ENCODE results near the gene GIMD1. TPM values are rescaled to one million over a fixed set of nuclear protein-coding genes. Genes with fewer than 3 reads are reported as not detected.
A peak's percentile ranks its signal among the peaks of the same experiment; 100 is the strongest.
"Not testable (repeated sequence)": the region's sequence is repeated elsewhere in the genome, so short reads cannot be mapped to it uniquely, and the experiment has no call there.

GIMD1 gene
- total RNA-seq: not detected in 2 replicates

DNA sequence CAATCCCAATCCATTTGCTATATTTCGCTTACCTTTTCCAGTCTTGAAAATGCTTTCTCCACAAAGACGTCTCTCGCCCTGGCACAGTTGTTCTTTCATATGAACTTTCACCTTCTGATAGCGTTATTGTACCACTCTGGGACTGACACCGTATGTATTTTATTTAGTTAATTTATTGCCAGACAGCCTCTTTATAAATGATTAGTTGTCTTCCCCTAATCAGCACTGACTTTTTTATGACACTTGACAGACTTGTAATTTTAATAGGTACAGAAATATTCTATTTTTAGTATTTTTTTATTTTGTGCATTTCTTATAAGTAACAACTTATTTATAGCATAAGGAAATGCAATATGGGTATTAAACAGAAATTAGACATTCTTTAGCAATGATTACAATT is at the start of gene GIMD1:
TSS of gene GIMD1 (minus strand) at position 101 of the 400 bp plus-strand sequence. CDS start 1,343 bp downstream, outside the sequence.
- no peak for DNase-seq (ENCODE audit: low read depth)
- TF ChIP-seq, protein P1, sequence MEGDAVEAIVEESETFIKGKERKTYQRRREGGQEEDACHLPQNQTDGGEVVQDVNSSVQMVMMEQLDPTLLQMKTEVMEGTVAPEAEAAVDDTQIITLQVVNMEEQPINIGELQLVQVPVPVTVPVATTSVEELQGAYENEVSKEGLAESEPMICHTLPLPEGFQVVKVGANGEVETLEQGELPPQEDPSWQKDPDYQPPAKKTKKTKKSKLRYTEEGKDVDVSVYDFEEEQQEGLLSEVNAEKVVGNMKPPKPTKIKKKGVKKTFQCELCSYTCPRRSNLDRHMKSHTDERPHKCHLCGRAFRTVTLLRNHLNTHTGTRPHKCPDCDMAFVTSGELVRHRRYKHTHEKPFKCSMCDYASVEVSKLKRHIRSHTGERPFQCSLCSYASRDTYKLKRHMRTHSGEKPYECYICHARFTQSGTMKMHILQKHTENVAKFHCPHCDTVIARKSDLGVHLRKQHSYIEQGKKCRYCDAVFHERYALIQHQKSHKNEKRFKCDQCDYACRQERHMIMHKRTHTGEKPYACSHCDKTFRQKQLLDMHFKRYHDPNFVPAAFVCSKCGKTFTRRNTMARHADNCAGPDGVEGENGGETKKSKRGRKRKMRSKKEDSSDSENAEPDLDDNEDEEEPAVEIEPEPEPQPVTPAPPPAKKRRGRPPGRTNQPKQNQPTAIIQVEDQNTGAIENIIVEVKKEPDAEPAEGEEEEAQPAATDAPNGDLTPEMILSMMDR (IDR thresholded peaks at IDR 0.05; ENCODE audit: insufficient read depth, low read depth, low read length): no peak
- H3K4me3 ChIP-seq (ENCODE audit: low read depth, low read length): no peak within 1 kb of the TSS

DNA sequence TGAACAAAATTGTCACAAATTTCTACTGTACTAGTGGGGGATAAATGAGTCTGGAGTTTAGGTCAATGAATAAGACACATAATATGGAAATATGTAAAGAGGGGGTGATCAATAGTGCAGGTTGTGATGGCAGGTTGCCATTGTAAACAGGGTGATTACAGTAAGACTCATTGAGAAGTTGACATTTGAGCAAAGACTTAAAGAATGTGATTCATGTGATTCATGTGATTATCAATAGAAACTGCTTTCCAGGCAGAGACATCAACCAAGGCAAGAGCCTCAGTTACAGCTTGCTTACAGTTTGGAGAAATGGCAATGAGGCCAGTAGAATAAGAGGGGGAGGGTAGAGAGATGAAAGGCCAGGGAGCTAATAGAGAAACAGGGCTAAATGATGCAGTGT is 45.8 kb upstream of the GIMD1 start:
- TF ChIP-seq, protein P1 (IDR thresholded peaks at IDR 0.05; ENCODE audit: insufficient read depth, low read depth, low read length): no peak
- no peak for DNase-seq (ENCODE audit: low read depth)

DNA sequence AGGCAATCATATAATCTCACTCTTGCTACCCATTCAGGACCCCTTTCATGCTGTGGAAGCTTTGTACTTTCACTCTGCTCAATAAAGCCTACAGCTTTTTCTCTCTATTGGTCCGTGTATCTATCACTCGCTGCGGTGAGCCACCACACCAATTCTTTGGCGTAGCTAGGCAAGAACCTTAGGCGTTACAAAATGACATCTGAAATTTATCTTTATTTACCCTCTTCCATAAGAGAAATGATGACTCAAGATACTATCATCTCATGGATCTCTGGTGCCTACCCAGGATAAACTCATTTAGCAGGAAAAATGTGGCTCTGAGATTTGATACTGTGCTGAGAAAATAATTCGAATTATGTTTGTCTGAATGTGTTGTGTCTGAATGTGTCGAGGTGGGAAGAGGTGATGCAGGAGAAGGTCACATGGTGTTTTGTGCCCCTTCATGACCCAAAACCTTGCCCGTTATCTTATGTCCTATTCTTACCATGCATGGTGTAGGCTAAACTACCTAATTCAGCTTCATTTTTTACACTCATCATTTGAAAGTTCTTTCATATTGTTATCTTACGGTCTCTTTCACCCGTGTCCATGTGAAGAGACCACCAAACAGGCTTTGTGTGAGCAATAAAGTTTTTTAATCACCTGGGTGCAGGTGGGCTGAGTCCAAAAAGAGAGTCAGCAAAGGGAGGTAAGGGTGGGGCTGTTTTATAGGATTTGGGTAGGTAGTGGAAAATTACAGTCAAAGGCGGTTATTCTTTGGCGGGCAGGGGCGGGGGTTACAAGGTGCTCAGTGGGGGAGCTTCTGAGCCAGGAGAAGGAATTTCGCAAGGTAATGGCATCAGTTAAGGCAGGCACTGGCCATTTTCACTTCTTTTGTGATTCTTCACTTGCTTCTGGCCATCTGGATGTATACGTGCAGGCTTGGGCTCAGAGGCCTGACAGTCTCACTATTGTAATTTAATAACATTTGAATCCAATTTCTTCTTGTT is 41.6 kb upstream of the GIMD1 start:
- DNase-seq (ENCODE audit: low read depth): no peak
- TF ChIP-seq, protein P1 (IDR thresholded peaks at IDR 0.05; ENCODE audit: insufficient read depth, low read depth, low read length): no peak
- peak overlapping the region; percentile 21 for H3K4me3 ChIP-seq (ENCODE audit: low read depth, low read length)

More for the DNA sequence above, 45.8 kb upstream of the GIMD1 start:
- H3K4me3 ChIP-seq (ENCODE audit: low read depth, low read length): no peak overlapping the region

DNA sequence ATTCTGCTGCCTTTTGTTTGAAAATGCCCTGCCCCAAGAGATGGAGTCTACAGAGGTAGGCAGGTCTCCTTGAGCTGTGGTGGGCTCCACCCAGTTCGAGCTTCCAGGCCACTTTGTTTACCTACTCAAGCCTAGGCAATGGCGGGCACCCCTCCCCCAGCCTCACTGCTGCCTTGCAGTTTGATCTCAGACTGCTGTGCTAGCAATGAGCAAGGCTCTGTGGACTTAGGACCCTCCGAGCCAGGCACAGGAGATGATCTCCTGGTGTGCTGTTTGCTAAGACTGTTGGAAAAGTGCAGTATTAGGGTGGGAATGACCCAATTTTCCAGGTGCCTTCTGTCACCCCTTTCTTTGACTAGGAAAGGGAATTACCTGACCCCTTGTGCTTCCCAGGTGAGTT is 39.4 kb upstream of the GIMD1 start:
- DNase-seq (ENCODE audit: low read depth); H3K4me3 ChIP-seq (ENCODE audit: low read depth, low read length): not testable (repeated sequence)

DNA sequence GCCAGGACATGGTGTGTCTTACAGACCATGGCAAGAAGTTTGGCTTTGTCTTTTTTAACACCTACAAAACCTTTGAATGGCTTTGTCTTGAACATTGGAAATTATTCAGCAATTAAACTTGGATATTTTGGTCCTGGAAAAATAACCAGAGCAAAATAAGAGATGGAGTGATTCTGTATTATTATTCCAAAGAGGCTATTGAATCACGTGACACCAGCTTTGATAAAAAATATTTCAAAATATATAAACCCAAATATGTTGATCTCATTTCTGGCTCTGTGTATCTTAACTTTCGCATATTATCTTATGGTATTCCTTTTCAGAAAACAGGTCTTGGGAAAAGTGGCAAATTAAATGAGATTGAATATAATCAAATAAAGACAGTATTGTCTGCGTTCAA is 32.6 kb upstream of the GIMD1 start:
- no peak for DNase-seq (ENCODE audit: low read depth)
- TF ChIP-seq, protein P1 (IDR thresholded peaks at IDR 0.05; ENCODE audit: insufficient read depth, low read depth, low read length): no peak
- no peak overlapping the region for H3K4me3 ChIP-seq (ENCODE audit: low read depth, low read length)

DNA sequence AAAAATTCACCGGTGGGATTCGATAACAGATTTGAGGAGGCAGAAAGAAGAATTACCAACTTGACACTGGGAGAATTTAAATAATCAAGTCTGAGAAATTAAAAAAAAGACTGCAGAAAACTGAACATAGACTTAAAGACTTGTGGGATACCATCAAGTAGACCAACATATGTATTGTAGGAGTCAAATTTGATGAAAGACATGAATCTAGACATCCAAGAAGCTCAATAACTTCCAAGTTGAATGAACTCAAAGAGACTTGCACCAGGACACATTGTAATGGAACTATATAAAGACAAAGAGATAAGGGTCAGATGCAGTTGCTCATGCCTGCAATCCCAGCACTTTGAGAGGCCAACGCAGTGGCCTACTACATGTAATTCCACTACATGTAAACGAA is 30.3 kb upstream of the GIMD1 start:
- H3K4me3 ChIP-seq (ENCODE audit: low read depth, low read length); DNase-seq (ENCODE audit: low read depth): not testable (repeated sequence)

DNA sequence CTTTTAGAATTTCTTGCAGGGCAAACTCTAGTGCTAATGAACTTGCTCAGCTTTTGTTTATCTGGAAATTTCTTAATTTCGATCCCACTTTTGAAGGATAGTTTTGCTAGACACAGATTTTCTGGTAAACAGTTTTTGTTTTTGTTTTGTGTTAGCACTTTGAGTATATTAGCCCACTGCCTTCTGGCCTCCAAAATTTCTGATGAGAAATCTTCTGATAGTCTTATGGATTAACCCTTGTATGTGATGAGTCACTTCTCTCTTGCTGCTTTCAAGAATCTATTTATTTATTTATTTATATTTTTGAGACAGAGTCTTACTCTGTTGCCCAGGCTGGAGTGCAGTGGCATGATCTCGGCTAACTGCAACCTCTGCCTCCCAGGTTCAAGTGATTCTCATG is 27.0 kb upstream of the GIMD1 start:
- H3K4me3 ChIP-seq (ENCODE audit: low read depth, low read length): no peak overlapping the region
- TF ChIP-seq, protein P1 (IDR thresholded peaks at IDR 0.05; ENCODE audit: insufficient read depth, low read depth, low read length): no peak
- DNase-seq (ENCODE audit: low read depth): no peak

All from fibroblast of villous mesenchyme (primary cell).